GM23338 (cell line): ENCODE results near the gene ODAPH.

Experiments used
- CREB1 ChIP-seq: fragments of 250-450 bp; sonication (Bioruptor Pico); IDR thresholded peaks from 2 replicates; pipeline ENCODE4 v1.5.0; 2020; ENCODE audit warnings: low read depth, mild to moderate bottlenecking, moderate library complexity
- CTCF ChIP-seq, 2 experiments: fragments of 200-600 bp in 1 of 2; sonication (generic) in 1 of 2; conservative IDR thresholded peaks; 2 replicates each; pipeline versions ENCODE4 v1.5.1 to v1.6.1; 2016 to 2017; ENCODE audit warnings: antibody characterized with exemption in 2 of 2, low read depth in 2 of 2, mild to moderate bottlenecking in 2 of 2, moderate library complexity in 1 of 2
- EZH2 ChIP-seq: fragments of 200-600 bp; sonication (generic); IDR thresholded peaks from one replicate; pipeline ENCODE4 v1.8.0; 2017; ENCODE audit warnings: antibody characterized with exemption, mild to moderate bottlenecking, low read depth; ENCODE audit not compliant: unreplicated experiment
- EZH2phosphoT487 ChIP-seq: fragments of 200-600 bp; sonication (generic); IDR thresholded peaks from one replicate; pipeline ENCODE4 v1.8.1; 2018; ENCODE audit warnings: antibody characterized with exemption; ENCODE audit not compliant: unreplicated experiment
- NANOG ChIP-seq: IDR thresholded peaks from 2 replicates; pipeline ENCODE4 v1.6.1; 2016; ENCODE audit warnings: antibody characterized with exemption, borderline replicate concordance
- POLR2AphosphoS5 ChIP-seq: IDR thresholded peaks from 2 replicates; pipeline ENCODE4 v1.6.1; 2016; ENCODE audit warnings: antibody characterized with exemption, low read depth
- REST ChIP-seq: IDR thresholded peaks from one replicate; pipeline ENCODE4 v1.6.1; 2018; ENCODE audit warnings: antibody characterized with exemption; ENCODE audit not compliant: unreplicated experiment
- ZNF331 ChIP-seq: fragments of 250-450 bp; sonication (Bioruptor Pico); IDR thresholded peaks from 2 replicates; pipeline ENCODE4 v1.5.0; 2020; ENCODE audit warnings: low read depth, mild to moderate bottlenecking, moderate library complexity

- no peak for TF ChIP-seq CTCF (conservative IDR thresholded peaks at IDR 0.05; ENCODE audit: low read depth in 2 of 2)
- TF ChIP-seq POLR2AphosphoS5 = no peak
- TF ChIP-seq EZH2phosphoT487 = no peak
- no peak for TF ChIP-seq REST
- no peak for TF ChIP-seq EZH2
- TF ChIP-seq CREB1 = no peak
- no peak for TF ChIP-seq ZNF331 (CRISPR knock-in tag)
- TF ChIP-seq NANOG = no peak
Observed at GRCh38 chr4:75549019-75549418, 6.8 kb upstream of the ODAPH start.
